Head of caudate nucleus (tissue), 42 donors: Measurements from ENCODE around the gene SBF1.
"Not testable (repeated sequence)": the region's sequence is repeated elsewhere in the genome, so short reads cannot be mapped to it uniquely, and the experiment has no call there.

ENCODE experiments used
- DNase-seq, 42 donors: peaks; one replicate each; pipeline versions ENCODE4 v3.0.0 to v3.0.0-alpha.2; 2020 to 2021; ENCODE audit warnings: mixed read lengths in 7 of 42
- intact Hi-C: fragments of 100-400 bp; cut with DNase I; formaldehyde crosslinking; loops from one replicate; pipeline ENCODE4 v1.15.0; 2022

The SBF1 gene

DNA sequence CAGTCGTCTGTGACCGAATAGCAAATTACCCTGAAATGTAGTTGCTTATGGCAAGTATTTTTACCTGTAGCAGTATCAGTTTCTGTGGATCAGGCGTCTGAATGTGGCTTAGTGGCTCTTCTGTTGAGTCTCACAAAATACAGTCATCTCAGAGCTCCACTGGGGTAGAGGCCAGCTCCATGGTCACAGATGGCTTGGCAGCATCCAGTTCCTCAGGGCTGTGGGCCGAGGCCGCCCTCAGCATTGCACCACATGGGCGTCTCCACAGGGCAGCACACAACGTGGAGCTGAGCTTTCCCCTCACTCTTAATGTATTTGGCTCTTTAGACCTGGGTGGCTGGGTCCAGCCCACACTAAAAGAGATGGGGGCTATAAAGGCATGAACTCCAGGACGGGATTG lies 57.8 kb downstream of the SBF1 start:
- intact Hi-C loops = no loop called here
- DNase-seq = peak in 13 of 42 donors; percentile 27 to 64 (median 45)

DNA sequence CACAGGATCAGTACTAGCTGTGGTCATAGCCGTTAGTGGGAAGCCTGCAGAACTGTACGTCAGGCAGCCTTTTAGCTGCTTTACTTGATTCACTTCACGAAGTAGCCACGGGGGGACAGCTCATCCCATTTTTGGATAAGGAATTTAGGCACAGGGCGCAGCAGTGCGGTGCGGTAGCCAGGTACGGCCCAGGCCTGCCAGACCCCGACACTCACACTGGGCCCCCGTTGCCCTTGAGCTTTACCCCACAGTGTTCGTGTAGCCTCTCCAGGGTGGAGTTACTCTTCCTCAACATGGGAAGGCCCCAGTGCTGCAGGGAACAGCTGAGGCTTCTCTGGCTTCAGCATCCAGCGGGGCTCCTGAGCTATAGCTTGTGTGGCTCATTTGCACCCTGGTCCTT lies 59.4 kb downstream of the SBF1 start:
- DNase-seq = no peak
- intact Hi-C loops = no loop called here

DNA sequence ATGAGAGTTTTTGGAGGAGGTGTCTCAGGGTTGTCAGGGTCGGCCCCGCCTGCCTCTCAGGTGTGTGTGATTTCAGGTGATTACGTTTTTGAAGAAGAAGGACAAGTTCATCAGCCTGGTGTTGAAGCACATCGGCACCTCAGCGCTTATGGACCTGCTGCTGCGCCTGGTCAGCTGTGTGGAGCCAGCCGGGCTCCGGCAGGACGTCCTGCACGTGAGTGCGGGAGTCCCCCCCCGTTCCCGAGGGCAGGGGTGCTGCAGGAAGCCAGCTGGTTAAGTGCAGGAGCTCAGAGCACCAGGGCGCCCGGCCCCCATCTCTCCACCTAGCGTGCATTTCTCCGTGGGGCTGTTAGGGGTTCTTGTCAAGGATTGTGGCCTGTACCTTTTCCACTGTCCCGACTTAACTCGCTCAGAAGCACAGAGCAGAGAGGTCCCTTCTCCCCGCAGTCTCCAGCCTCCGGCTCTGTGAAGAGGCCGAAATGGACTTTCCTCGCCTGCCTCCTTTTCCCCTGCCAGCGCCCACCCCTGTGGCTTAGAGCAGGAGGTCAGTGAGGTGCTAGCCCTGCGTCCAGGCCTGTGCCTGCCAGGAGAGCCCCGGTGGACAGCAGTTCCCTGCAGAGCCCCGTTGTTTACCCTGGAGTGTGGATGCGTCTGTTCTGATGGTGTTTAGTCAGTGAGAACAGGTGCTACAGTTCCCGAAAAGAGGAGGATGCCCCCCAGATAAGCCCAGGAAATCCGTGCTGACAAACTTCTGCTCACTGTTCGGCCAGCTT lies 60.2 kb downstream of the SBF1 start:
- intact Hi-C loops = no loop called here
- DNase-seq = no peak

- intact Hi-C loops, DNase-seq: not testable (repeated sequence)
Observed at GRCh38 chr22:50408954-50409353, 65.9 kb downstream of the SBF1 start.

DNA sequence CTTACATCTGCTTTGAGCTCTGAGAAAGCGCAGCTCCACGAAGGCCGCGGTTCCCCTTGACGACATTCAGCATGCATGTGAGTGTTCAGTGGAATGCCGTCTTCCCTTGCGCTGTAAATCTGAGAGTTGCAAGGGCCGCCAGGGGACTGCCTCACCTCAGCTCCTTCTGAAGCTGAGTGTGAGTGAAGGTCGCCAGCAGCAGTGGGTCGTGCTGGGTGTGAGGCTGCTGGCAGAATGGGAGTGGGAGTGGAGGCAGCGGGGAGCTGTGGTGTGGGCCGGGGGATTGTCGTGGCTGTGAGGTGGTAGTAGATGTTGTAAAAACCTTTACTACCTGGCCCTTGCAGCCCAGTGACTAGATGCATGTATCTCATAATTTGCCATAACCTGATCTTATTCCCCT lies 66.5 kb downstream of the SBF1 start:
- DNase-seq = no peak
- intact Hi-C loops = no loop called here

DNA sequence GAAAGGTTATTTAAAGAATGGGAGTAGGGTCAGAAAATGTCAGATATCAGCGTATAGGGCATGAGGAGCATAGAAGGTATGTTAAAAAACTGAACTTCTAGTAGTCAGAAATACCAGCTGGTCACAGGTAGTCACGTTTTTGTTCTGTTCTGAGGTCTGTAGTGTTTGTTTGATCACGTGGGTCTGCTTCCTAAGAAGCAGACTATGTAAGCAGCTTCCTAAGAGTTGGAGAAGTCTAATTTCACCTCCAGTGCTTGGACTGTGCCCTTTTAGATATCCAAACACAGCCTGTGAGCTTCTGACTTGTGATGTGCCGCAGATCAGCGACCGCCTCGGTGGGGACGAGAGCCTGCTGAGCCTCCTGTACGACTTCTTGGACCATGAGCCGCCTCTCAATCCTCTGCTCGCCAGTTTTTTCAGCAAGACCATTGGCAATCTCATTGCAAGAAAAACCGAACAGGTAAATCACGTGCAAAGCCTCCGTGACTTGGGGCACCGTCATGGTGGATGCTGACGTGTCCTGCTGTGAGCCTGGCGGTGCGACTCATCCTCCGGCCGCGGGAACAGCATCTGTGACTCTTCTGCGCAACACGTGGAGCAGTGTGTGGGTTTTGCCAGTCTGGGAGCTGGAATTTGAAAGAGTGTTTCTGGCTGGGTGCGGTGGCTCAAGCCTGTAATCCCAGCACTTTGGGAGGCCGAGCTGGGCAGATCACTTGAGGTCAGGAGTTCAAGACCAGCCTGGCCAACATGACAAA lies 68.2 kb downstream of the SBF1 start:
- DNase-seq = no peak
- intact Hi-C loops = no loop called here

DNA sequence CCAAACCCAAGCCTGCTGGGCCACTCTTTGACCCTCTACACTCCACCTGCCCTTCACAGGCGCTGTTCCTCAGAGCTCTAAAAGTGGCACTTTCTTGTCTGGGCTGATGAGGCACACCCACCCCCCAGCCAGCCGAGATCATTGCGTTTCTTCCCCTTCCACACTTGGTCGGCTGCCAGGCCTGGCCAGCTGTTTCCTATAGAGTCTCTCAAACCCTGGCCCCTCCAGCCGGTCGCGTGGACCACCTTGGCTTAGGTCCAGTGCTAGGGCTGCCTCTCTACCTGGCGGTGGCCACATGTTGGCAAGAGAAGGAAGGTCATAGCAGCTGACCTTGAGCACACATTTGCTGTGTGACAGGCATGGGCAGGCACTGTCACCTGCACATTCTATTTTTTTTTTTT lies 71.1 kb downstream of the SBF1 start:
- intact Hi-C loops = no loop called here
- peak in 41 of 42 donors; percentile 16 to 77 (median 59) for DNase-seq

DNA sequence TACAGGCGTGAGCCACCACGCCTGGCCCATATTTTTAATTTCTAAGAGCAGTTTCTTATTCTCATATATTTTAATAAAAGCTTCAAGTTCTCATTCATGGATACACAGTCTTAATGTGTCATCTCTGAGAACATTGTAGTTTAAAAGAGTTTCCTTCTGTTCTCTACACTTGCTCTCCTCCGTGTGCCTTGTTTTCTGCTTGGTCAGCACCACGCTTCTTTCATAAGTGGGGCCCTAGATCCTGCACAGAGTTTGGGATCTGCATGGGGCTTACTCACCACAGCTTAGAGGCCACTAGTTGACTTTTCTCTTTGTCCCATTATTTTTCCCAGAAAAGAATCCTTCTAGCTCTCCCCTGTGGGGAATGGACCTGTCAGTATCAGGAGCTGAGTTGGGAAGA lies 72.9 kb downstream of the SBF1 start:
- intact Hi-C loops = no loop called here
- DNase-seq = no peak

- DNase-seq = no peak
- intact Hi-C loops = no loop called here
Observed at GRCh38 chr22:50400931-50401330, 73.9 kb downstream of the SBF1 start.

DNA sequence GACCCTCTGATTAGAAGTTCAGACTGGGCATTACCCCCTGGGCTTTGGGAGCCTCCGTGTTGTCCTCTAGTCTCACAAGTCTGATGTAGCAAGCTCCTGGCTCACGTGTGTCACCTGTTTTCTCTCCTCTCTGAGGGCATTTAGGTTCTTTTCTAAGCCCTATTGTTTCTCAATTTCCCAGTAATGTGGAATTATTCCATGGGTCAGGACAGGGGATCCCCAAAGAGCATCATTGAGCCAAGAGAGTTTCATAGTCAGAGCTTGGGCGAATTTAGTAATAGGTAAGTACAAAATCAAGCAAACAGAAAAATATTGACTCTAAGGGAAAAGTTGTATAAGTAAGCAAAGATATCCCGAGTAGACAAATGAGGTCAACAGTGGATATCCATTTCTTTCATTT lies 74.4 kb downstream of the SBF1 start:
- intact Hi-C loops = no loop called here
- DNase-seq = no peak

- intact Hi-C loops = no loop called here
- DNase-seq = peak; percentile 21 to 79 (median 55)
Observed at GRCh38 chr22:50399751-50400331, 75.0 kb downstream of the SBF1 start.

DNA sequence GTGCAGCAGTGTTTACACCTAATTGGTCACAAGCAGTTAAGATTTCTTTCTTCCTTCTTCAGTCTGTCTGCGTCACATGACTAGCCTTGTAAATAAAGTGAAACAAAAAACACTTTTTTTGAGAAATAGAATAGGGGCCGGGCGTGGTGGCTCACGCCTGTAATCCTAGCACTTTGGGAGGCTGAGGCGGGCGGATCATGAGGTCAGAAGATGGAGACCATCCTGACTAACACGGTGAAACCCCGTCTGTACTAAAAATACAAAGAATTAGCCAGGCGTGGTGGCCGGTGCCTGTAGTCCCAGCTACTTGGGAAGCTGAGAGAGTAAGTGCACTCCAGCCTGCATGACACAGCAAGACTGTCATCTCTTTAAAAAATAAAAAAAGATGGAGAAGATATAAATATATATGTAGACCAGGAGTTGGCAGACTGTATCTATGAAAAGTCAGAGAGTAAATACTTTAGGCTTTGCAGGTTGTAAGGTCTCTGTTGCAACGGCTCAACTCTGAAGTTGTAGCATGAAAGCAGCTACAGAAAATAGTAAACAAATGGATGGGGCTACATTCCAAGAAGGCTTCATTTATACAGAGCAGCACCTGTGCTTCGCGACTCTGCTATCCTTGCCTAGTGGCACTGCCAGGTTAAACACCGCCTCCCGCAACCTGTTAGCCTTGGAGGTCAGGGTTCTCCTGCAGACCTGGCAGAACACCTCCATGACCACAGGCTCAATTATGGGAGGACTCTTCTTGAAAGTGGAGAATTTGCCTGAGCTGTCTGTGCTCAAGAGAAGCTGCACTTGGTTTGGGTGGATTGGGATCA lies 75.8 kb downstream of the SBF1 start:
- intact Hi-C loops = no loop called here
- no peak for DNase-seq

GRCh38 chr22:50397371-50398060 lies 77.3 kb downstream of the SBF1 start:
- peak in 1 of 42 donors; percentile 49 for DNase-seq
- intact Hi-C loops = not testable (repeated sequence)

GRCh38 chr22:50396751-50397370 lies 78.0 kb downstream of the SBF1 start:
- intact Hi-C loops = no loop called here
- no peak for DNase-seq
